Suprapubic skin (tissue), 4 donors: ENCODE measurements around the gene NT5C3B. TPM values are rescaled to one million over a fixed set of nuclear protein-coding genes. Genes with fewer than 3 reads are reported as not detected.
A peak's percentile ranks its signal among the peaks of the same experiment; 100 is the strongest.

Experiments used
- DNase-seq, 2 donors: peaks; one replicate each; pipeline ENCODE4 v3.0.0-alpha.2; 2019; ENCODE audit warnings: low spot score in 2 of 2
- H3K27ac ChIP-seq: fragments of 200-600 bp; sonication (generic); one replicate; pipeline ENCODE4 v1.5.1; 2019
- H3K27me3 ChIP-seq: fragments of 200-600 bp; sonication (generic); one replicate; pipeline ENCODE4 v1.5.1; 2019
- H3K36me3 ChIP-seq: fragments of 200-600 bp; sonication (generic); one replicate; pipeline ENCODE4 v1.5.1; 2019
- H3K4me1 ChIP-seq: fragments of 200-600 bp; sonication (generic); one replicate; pipeline ENCODE4 v1.5.1; 2019
- H3K4me3 ChIP-seq: fragments of 200-600 bp; sonication (generic); one replicate; pipeline ENCODE4 v1.5.1; 2019; ENCODE audit warnings: mild to moderate bottlenecking
- H3K9me3 ChIP-seq: fragments of 200-600 bp; sonication (generic); one replicate; pipeline ENCODE4 v1.5.1; 2019
- CTCF ChIP-seq, 2 donors: fragments of 200-600 bp in 1 of 2; fragments of 450-650 bp in 1 of 2; sonication (generic) in 1 of 2; IDR thresholded peaks; one replicate each; pipeline ENCODE4 v1.5.1; 2016 to 2019; ENCODE audit warnings: antibody characterized with exemption in 2 of 2, mild to moderate bottlenecking in 1 of 2, moderate library complexity in 1 of 2
- EP300 ChIP-seq: sonication (generic); formaldehyde crosslinking; IDR thresholded peaks from one replicate; pipeline ENCODE4 v1.6.1; 2017; ENCODE audit warnings: antibody characterized with exemption
- POLR2A ChIP-seq, 2 donors: fragments of 450-650 bp; IDR thresholded peaks; one replicate each; pipeline ENCODE4 v1.6.1; 2017; ENCODE audit warnings: antibody characterized with exemption in 2 of 2, mild to moderate bottlenecking in 2 of 2, moderate library complexity in 2 of 2
- POLR2AphosphoS5 ChIP-seq, 3 donors: sonication (generic); formaldehyde crosslinking; IDR thresholded peaks; one replicate each; pipeline ENCODE4 v1.6.1; 2017; ENCODE audit warnings: antibody characterized with exemption in 3 of 3
- WGBS: methylation state at CpG from one replicate; pipeline ENCODE4 v1.1.5; 2018; 5-methylcytosine and 5-hydroxymethylcytosine counted together
- total RNA-seq, 4 donors: library from RNA; depleted of rRNA; stranded (reverse); fragments of >200 nt; gene quantifications; one replicate each; pipeline ENCODE4 v1.1.0, GENCODE V29; 2016

The NT5C3B gene
- total RNA-seq, 4 donors from 2014 or later, result 21.6 to 41.2 (median 30.7) TPM

DNA sequence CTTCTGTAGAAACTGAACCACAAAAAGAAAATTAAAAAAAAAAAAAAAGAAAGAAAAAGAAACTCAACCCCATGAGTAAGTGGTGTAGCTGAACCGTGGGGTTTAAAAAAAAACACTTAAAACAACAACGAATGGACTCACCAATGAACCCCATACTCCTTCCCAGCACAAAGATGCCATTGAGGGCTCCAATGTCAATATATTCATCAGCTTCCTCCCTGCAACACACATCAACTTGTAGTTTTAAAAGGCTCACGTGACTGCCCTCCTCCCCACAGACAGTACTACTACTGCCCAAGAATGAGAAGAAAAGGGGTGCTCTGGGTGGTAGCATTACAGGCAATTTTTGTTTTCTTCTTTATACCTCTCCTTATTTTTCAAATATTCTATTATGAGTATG, 32.5 kb upstream of the NT5C3B start:
- peaks cover 61% of the 10 kb centered on the region for H3K36me3 ChIP-seq
- 52% methylated on average over 3 of the region's 3 CpGs for WGBS
- DNase-seq, result no peak

GRCh38 chr17:41865596-41865893, 29.5 kb upstream of the NT5C3B start:
- 0% methylated on average over 10 of the region's 10 CpGs for WGBS
- no peak for TF ChIP-seq CTCF (IDR thresholded peaks at IDR 0.05)
- TF ChIP-seq EP300, result no peak
- TF ChIP-seq POLR2A (IDR thresholded peaks at IDR 0.05), result no peak
- no peak for TF ChIP-seq POLR2AphosphoS5 (IDR thresholded peaks at IDR 0.05)

More for the DNA sequence above, 32.5 kb upstream of the NT5C3B start:
- H3K9me3 ChIP-seq, result no peaks in the 10 kb centered on the region
- H3K27me3 ChIP-seq, result no peaks in the 10 kb centered on the region
- no peak for TF ChIP-seq POLR2A (IDR thresholded peaks at IDR 0.05)
- no peak for TF ChIP-seq POLR2AphosphoS5 (IDR thresholded peaks at IDR 0.05)
- no peak for TF ChIP-seq EP300
- TF ChIP-seq CTCF (IDR thresholded peaks at IDR 0.05), result no peak
- no peak overlapping the region for H3K4me3 ChIP-seq
- peaks cover 13% of the 10 kb centered on the region for H3K4me1 ChIP-seq
- H3K27ac ChIP-seq, result no peak overlapping the region

DNA sequence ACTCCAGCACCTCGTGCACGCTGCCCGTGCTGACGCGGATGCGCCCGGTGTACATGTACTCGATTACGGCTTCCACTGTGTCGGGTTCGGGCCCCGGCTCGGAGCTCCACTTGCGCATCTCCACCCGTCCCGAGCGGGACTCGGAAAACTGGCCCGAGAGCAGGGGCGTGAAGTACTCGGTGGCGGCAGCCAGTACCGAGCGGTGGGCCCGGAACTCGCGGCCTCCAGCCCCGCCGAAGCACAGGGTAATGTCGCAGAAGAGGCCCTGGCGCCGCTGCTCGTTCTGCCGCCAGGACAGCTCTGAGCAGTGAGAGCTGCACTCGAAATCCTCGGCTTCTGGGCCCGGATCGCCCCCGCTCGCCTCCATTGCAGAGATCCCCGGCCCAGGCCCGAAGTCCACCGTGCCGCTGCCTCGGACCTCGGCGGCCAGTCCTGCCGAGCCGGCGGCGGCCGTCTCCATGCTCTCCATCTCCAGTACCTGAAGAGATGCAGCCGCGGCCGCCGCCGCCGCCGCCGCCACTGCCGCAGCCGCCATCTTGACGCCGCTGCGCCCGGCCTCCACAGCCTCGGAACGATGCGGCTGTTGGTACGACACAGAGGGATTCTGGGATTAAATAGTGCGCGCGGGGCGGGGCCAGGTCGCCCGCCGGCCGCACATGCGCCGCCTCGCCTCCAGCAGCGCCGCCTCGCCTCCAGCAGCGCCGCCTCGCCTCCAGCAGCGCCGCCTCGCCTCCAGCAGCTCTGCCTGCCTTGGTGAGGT, 29.0 kb upstream of the NT5C3B start, which contains the start of gene KLHL11:
Gene KLHL11, minus strand, starts transcription at position 588 of the 760 bp plus-strand sequence. Its CDS starts 53 bp downstream, at position 535.
- DNase-seq, result peak; percentile 90 to 94
- no peaks in the 10 kb centered on the region for H3K9me3 ChIP-seq
- peak within 1 kb of the TSS; percentile 96 for H3K4me3 ChIP-seq
- H3K36me3 ChIP-seq, result peaks cover 30% of the 10 kb centered on the region
- TF ChIP-seq EP300, result no peak
- no peak for TF ChIP-seq CTCF (IDR thresholded peaks at IDR 0.05)
- peak in 2 of 3 donors; percentile 64 to 75 for TF ChIP-seq POLR2AphosphoS5 (IDR thresholded peaks at IDR 0.05)
- peak; percentile 71 to 79 for TF ChIP-seq POLR2A (IDR thresholded peaks at IDR 0.05)
- no peaks in the 10 kb centered on the region for H3K27me3 ChIP-seq
- WGBS, result 0% methylated on average over 16 of the region's 90 CpGs
- peaks cover 32% of the 10 kb centered on the region for H3K4me1 ChIP-seq
- peak within 1 kb of the TSS; percentile 93 for H3K27ac ChIP-seq

More at GRCh38 chr17:41865596-41865893, 29.5 kb upstream of the NT5C3B start:
- Histone ChIP-seq H3K27me3 (no peaks in the 10 kb centered on the region), H3K27ac (peak overlapping the region; percentile 93), H3K36me3 (peaks cover 36% of the 10 kb centered on the region), H3K4me1 (peaks cover 30% of the 10 kb centered on the region), H3K9me3 (no peaks in the 10 kb centered on the region), H3K4me3 (peak overlapping the region; percentile 96)
- no peak for DNase-seq

GRCh38 chr17:41864498-41864835, 28.4 kb upstream of the NT5C3B start:
- Histone ChIP-seq H3K4me1 (peaks cover 32% of the 10 kb centered on the region), H3K9me3 (no peaks in the 10 kb centered on the region), H3K27ac (peak overlapping the region; percentile 93), H3K27me3 (no peaks in the 10 kb centered on the region), H3K4me3 (peak overlapping the region; percentile 96), H3K36me3 (peaks cover 25% of the 10 kb centered on the region)
- TF ChIP-seq CTCF (IDR thresholded peaks at IDR 0.05), result no peak
- TF ChIP-seq POLR2AphosphoS5 (IDR thresholded peaks at IDR 0.05), result no peak
- no peak for TF ChIP-seq POLR2A (IDR thresholded peaks at IDR 0.05)
- no peak for TF ChIP-seq EP300
- WGBS, result 0% methylated on average over 25 of the region's 25 CpGs
- no peak for DNase-seq

DNA sequence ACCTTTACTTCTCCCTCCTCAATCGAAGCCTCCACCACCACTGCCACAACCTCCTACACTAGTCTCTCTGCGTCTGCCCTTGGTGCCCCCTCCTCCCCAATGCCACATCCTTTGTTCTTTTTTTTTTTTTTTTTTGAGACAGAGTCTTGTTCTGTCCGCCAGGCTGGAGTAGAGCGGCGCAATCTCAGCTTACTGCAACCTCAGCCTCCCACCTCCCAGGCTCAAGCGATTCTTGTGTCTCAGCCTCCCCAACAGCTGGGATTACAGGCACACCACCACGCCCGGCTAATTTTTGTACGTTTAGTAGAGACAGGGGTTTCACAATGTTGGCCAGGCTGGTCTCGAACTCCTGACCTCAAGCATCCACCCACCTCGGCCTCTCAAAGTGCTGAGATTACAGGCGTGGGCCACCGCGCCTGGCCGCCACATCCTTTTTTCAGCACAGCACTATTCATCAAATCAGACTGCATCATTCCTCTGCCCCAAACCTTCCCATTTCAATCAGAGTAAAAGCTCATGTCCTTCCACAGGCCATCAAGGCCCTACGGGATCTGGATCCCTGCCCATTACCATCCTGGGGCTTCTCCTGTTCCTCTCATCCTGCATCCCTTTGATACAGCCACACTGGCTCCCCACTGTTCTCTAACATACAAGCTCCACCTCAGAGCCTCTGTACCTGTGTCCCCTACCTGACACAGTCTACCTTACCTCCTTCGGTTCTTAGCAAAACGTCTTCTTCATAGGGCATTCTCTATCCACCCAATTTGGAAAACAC, 27.2 kb upstream of the NT5C3B start:
- Histone ChIP-seq H3K4me3 (peak overlapping the region; percentile 96), H3K27ac (no peak overlapping the region), H3K9me3 (no peaks in the 10 kb centered on the region), H3K27me3 (no peaks in the 10 kb centered on the region), H3K36me3 (peaks cover 16% of the 10 kb centered on the region), H3K4me1 (peaks cover 32% of the 10 kb centered on the region)
- 62% methylated on average over 18 of the region's 18 CpGs for WGBS
- TF ChIP-seq POLR2AphosphoS5 (IDR thresholded peaks at IDR 0.05) (no peak), EP300 (no peak), CTCF (IDR thresholded peaks at IDR 0.05) (no peak), POLR2A (IDR thresholded peaks at IDR 0.05) (no peak)
- no peak for DNase-seq
